Fibroblast of the aortic adventitia (primary cell): Measurements from ENCODE around the gene DAPK2. TPM values are rescaled to one million over a fixed set of nuclear protein-coding genes. Genes with fewer than 3 reads are reported as not detected.

Source experiments
- DNase-seq: peaks from one replicate; pipeline ENCODE4 v3.0.0-alpha.2; 2010; ENCODE audit warnings: low read depth
- H3K4me3 ChIP-seq: 2 replicates; pipeline ENCODE4 v1.5.1; 2011; ENCODE audit warnings: low read depth, mild to moderate bottlenecking, control low read depth, low read length, moderate library complexity
- total RNA-seq: library from RNA; depleted of rRNA; stranded (reverse); fragments of >200 nt; gene quantifications from 2 replicates; pipeline ENCODE4 v1.2.3, GENCODE V29; 2012; ENCODE audit warnings: low replicate concordance
- TF ChIP-seq, protein P1 (sequence below): IDR thresholded peaks from 2 replicates; pipeline ENCODE4 v1.5.1; 2011; ENCODE audit warnings: mild to moderate bottlenecking, low read length, control low read depth, inconsistent platforms; ENCODE audit not compliant: insufficient read depth

DAPK2 gene
- total RNA-seq, 1 donor = 3.7 TPM

DNA sequence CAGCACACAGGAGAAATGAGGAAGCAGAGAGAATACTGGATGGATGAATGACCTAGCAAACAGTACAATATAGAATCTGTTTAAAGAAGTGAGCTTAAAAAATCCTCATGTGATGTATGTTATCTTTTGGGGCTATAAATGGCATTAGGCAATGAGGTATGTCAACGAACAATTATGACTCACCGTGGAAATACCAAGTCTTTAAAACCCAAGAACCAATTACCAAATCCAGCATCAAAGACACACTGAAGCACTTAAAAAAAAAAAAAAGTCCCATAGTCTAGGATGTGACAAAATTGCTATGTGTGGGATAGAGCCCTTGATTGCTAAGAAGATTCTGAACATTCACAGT, 176.3 kb downstream of the DAPK2 start:
- no peak overlapping the region for H3K4me3 ChIP-seq
- TF ChIP-seq, protein P1, sequence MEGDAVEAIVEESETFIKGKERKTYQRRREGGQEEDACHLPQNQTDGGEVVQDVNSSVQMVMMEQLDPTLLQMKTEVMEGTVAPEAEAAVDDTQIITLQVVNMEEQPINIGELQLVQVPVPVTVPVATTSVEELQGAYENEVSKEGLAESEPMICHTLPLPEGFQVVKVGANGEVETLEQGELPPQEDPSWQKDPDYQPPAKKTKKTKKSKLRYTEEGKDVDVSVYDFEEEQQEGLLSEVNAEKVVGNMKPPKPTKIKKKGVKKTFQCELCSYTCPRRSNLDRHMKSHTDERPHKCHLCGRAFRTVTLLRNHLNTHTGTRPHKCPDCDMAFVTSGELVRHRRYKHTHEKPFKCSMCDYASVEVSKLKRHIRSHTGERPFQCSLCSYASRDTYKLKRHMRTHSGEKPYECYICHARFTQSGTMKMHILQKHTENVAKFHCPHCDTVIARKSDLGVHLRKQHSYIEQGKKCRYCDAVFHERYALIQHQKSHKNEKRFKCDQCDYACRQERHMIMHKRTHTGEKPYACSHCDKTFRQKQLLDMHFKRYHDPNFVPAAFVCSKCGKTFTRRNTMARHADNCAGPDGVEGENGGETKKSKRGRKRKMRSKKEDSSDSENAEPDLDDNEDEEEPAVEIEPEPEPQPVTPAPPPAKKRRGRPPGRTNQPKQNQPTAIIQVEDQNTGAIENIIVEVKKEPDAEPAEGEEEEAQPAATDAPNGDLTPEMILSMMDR = no peak
- DNase-seq = no peak

DNA sequence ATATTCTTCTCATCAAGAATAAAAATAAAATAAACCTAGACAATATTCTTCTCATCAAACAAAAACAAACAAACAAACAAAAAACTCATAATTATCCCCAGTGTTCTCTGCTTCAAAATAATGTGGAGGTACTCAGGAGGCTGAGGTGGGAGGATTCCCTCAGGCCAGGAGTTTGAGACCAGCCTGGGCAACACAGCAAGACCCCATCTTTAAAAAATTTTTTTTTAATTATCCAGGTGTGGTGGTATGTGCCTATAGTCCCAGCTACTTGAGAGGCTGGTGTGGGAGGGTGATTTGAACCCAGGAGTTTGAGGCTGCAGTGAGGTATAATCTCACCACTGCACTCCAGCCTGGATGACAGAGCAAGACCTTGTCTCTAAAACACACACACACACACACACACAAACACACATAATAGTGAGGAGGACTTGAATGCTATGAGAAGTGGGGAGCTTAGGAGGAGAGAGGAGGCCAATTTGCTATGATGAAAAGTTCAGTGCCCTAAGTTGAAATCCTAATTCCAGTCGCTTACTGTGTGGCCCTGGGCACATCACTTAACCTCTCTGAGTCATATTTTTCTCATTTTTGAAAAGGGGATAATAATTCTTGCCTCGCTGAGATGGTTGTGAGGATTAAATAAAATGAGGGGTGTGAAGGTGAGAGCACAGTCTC, 176.8 kb downstream of the DAPK2 start:
- TF ChIP-seq, protein P1 = no peak
- no peak overlapping the region for H3K4me3 ChIP-seq

DNA sequence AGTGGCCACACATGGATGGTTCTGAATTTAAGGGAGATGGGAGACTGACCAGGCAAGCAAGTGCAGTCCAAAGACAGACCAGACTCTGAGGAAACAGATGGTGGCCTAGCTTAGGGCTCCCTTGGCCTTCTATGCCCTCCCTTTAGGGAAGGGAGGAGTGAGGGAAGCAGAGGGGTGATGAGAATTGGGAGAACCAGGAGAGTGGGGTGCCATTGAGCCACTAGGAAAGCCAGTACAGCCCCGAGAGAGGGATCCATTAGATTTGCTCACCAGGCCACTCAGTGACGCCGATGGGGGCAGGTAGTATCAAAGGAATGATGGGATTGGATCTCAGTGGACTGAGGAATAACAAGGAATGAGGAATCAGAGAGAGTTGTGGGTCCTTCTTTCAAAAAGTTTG, 182.1 kb downstream of the DAPK2 start:
- TF ChIP-seq, protein P1 = no peak
- DNase-seq = no peak
- no peak overlapping the region for H3K4me3 ChIP-seq

More for the DNA sequence above, 176.8 kb downstream of the DAPK2 start:
- no peak for DNase-seq

DNA sequence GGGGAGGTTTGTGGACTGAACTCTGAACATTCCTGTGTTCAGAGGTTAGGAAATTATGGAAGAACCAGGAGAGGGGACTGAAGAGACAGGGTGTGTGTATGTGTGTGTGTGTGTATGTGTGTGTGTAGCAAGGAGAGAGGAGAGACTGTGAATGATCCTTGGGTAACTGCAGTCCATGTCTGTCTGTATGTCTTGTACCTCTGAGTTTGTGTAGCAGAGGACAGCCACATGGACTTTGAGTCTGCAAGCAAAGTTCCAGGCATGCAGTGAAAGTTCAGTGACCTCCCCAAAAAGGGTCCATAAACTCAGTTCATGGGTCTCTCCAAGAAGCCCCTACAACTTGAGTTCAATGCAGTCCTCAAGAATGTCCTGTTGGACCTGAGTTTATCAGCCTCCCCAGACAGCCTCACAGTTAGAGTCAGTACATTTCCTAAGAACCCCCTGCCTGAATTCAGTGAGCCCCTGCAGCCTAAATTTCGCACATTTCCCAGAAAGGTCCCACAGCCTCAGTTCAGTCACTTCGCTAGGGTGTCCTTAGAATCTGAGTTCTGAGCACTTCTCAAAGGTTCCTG, 184.3 kb downstream of the DAPK2 start:
- TF ChIP-seq, protein P1 = no peak
- DNase-seq = no peak
- no peak overlapping the region for H3K4me3 ChIP-seq

DNA sequence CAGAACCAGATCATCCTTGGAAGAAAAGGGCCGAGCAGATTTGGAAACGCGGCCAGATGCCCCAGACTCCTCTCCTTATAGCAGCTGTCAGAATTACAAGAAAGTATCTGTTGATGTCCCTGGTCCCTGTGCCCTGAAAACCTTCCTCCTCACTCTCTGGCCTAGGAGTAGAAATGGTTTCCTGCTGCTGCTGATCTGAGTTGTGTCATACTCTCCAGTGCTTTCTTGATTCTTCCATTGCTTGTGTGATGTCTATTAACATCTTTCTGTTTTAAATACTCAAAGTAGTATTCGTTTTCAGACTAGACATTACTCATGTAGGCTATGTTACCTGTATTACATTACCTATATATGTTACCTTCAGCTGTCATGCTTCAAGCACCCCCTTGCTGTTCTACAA, 185.7 kb downstream of the DAPK2 start:
- no peak overlapping the region for H3K4me3 ChIP-seq
- TF ChIP-seq, protein P1 = no peak
- no peak for DNase-seq

DNA sequence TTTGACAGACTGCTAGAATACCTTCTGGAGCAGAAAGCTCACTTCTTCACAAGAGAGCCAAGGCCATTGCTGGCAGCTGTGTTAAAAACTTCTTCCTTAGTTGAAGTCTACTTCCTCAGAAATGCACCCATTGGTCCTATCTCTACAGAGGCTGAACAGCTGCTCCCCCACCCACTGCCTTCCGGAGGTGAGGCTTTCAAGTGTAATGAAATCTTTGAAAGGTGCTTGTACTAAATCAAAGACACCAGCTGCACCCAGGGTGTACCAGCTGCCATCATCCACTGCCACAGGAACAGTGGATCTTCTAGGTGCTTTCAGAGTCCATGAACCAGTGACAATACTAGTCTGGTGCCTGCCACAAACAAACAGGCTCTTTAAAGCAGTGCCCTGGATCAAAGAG, 186.1 kb downstream of the DAPK2 start:
- TF ChIP-seq, protein P1 = no peak
- no peak for DNase-seq
- no peak overlapping the region for H3K4me3 ChIP-seq

DNA sequence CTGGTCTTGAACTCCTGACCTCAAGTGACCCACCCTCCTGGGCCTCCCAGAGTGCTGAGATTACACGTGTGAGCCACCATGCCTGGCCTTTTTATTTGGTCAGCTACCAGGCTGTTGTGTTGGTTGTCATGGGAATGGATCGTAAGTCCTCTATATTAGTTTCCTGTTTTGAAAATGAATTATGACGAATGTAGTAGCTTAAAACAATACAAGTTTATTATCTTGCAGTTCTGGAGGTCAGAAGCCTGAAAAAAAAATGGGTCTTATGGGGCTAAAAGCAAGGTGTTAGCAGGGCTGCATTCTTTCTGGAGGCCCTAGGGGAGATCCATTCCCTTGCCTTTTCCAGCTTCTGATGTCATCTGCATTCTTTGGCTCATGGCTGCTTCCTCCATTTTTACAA, 187.4 kb downstream of the DAPK2 start:
- DNase-seq = peak; percentile 81
- TF ChIP-seq, protein P1 = no peak
- H3K4me3 ChIP-seq = no peak overlapping the region
